Neural progenitor cell (in vitro differentiated cells): ENCODE data around the gene SPINK13. TPM values are rescaled to one million over a fixed set of nuclear protein-coding genes. Genes with fewer than 3 reads are reported as not detected.

Source experiments
- DNase-seq: peaks from one replicate; pipeline ENCODE4 v3.0.0-alpha.2; 2016; ENCODE audit warnings: low spot score
- H2AFZ ChIP-seq: fragments of 200-600 bp; sonication (generic); replicated peaks from 2 replicates; pipeline ENCODE4 v1.6.1; 2016; ENCODE audit warnings: antibody characterized with exemption
- H3F3A ChIP-seq: fragments of 200-600 bp; sonication (generic); 2 replicates; pipeline ENCODE4 v1.6.1; 2016; ENCODE audit warnings: antibody characterized with exemption, low read depth
- H3K27ac ChIP-seq: fragments of 200-600 bp; sonication (generic); 2 replicates; pipeline ENCODE4 v1.5.1; 2016; ENCODE audit warnings: mild to moderate bottlenecking
- H3K27me3 ChIP-seq: fragments of 200-600 bp; sonication (generic); 2 replicates; pipeline ENCODE4 v1.6.1; 2016; ENCODE audit warnings: mild to moderate bottlenecking, moderate library complexity
- H3K36me3 ChIP-seq: fragments of 200-600 bp; sonication (generic); 2 replicates; pipeline ENCODE4 v1.5.1; 2016
- H3K4me1 ChIP-seq: fragments of 200-600 bp; sonication (generic); 2 replicates; pipeline ENCODE4 v1.6.1; 2016; ENCODE audit warnings: mixed run types
- H3K4me2 ChIP-seq: fragments of 200-600 bp; sonication (generic); 2 replicates; pipeline ENCODE4 v1.6.1; 2016
- H3K4me3 ChIP-seq: fragments of 200-600 bp; sonication (generic); 2 replicates; pipeline ENCODE4 v1.5.1; 2016
- H3K79me2 ChIP-seq: fragments of 200-600 bp; sonication (generic); 2 replicates; pipeline ENCODE4 v1.6.1; 2016; ENCODE audit warnings: low read depth
- H3K9ac ChIP-seq: fragments of 200-600 bp; sonication (generic); 2 replicates; pipeline ENCODE4 v1.6.1; 2016
- H3K9me3 ChIP-seq: fragments of 200-600 bp; sonication (generic); 2 replicates; pipeline ENCODE4 v1.5.1; 2016; ENCODE audit warnings: low read depth
- H4K20me1 ChIP-seq: fragments of 200-600 bp; sonication (generic); 2 replicates; pipeline ENCODE4 v1.6.1; 2016; ENCODE audit warnings: low read depth
- H3K27ac Mint-ChIP-seq: 3 replicates; pipeline ENCODE4 v1.8.0; 2021; ENCODE audit warnings: mixed read lengths
- H3K27me3 Mint-ChIP-seq: 2 replicates; pipeline ENCODE4 v1.8.0; 2022; ENCODE audit warnings: low read depth, mild to moderate bottlenecking, inconsistent platforms, moderate library complexity, mixed read lengths; ENCODE audit not compliant: insufficient read depth
- H3K36me3 Mint-ChIP-seq: 3 replicates; pipeline ENCODE4 v1.8.0; 2021; ENCODE audit warnings: mixed read lengths
- H3K4me1 Mint-ChIP-seq: 3 replicates; pipeline ENCODE4 v1.8.0; 2021; ENCODE audit warnings: mixed read lengths
- H3K4me3 Mint-ChIP-seq: 3 replicates; pipeline ENCODE4 v1.8.0; 2021; ENCODE audit warnings: mild to moderate bottlenecking, moderate library complexity, mixed read lengths
- H3K9me3 Mint-ChIP-seq: 3 replicates; pipeline ENCODE4 v1.8.0; 2020; ENCODE audit warnings: mixed read lengths
- CTCF ChIP-seq: fragments of 200-600 bp; sonication (generic); IDR thresholded peaks from 2 replicates; pipeline ENCODE4 v1.5.1; 2017; ENCODE audit warnings: antibody characterized with exemption, mild to moderate bottlenecking
- EZH2 ChIP-seq: fragments of 200-600 bp; sonication (generic); IDR thresholded peaks from 2 replicates; pipeline ENCODE4 v1.6.1; 2017; ENCODE audit warnings: antibody characterized with exemption, mild to moderate bottlenecking, moderate library complexity
- EZH2phosphoT487 ChIP-seq: fragments of 200-600 bp; sonication (generic); IDR thresholded peaks from 2 replicates; pipeline ENCODE4 v1.6.1; 2017; ENCODE audit warnings: antibody characterized with exemption
- small RNA-seq: library from RNA; depleted of rRNA; stranded (forward); fragments of <200 nt; gene quantifications from one replicate; pipeline ENCODE3, GENCODE V24; 2015
- total RNA-seq: library from RNA; depleted of rRNA; stranded (reverse); fragments of >200 nt; gene quantifications from 2 replicates; pipeline ENCODE4 v1.2.3, GENCODE V29; 2015; ENCODE audit warnings: low replicate concordance

SPINK13 gene
- total RNA-seq, 1 donor from 2014 or later: not detected

GRCh38 chr5:148333262-148333849, 64.8 kb downstream of the SPINK13 start:
- Histone ChIP-seq H3K9me3 (no peaks in the 10 kb centered on the region), H3K36me3 (no peaks in the 10 kb centered on the region), H3K79me2 (no peaks in the 10 kb centered on the region), H2AFZ (no peak overlapping the region), H3K27me3 (no peaks in the 10 kb centered on the region), H3K9ac (no peak overlapping the region), H3K4me1 (no peaks in the 10 kb centered on the region), H3K4me3 (no peak overlapping the region), H3K4me2 (no peak overlapping the region), H4K20me1 (no peaks in the 10 kb centered on the region), H3F3A (no peaks in the 10 kb centered on the region), H3K27ac (no peak overlapping the region)
- Mint-ChIP-seq H3K27me3 (no peaks in the 10 kb centered on the region), H3K9me3 (peaks cover 7% of the 10 kb centered on the region), H3K27ac (no peak overlapping the region), H3K36me3 (peaks cover 2% of the 10 kb centered on the region), H3K4me1 (peaks cover 5% of the 10 kb centered on the region), H3K4me3 (no peak overlapping the region)
- no peak for TF ChIP-seq EZH2phosphoT487
- TF ChIP-seq CTCF: no peak
- no peak for TF ChIP-seq EZH2
- DNase-seq: no peak

GRCh38 chr5:148335259-148335658, 66.7 kb downstream of the SPINK13 start, which contains the start of gene SPINK9:
SPINK9 (plus strand) TSS chr5:148335559; CDS start chr5:148335614, 55 bp downstream.
- no peak for TF ChIP-seq EZH2
- no peaks in the 10 kb centered on the region for H3K9me3 ChIP-seq
- H3K4me2 ChIP-seq: no peak within 1 kb of the TSS
- no peak for DNase-seq
- H4K20me1 ChIP-seq: no peaks in the 10 kb centered on the region
- H3K27ac Mint-ChIP-seq: no peak within 1 kb of the TSS
- H3K36me3 Mint-ChIP-seq: no peaks in the 10 kb centered on the region
- peaks cover 5% of the 10 kb centered on the region for H3K9me3 Mint-ChIP-seq
- H3K4me3 Mint-ChIP-seq: no peak within 1 kb of the TSS
- no peaks in the 10 kb centered on the region for H3K27me3 Mint-ChIP-seq
- H3K27me3 ChIP-seq: no peaks in the 10 kb centered on the region
- no peaks in the 10 kb centered on the region for H3K36me3 ChIP-seq
- H3K79me2 ChIP-seq: no peaks in the 10 kb centered on the region
- H3K9ac ChIP-seq: no peak within 1 kb of the TSS
- H3K4me1 Mint-ChIP-seq: peaks cover 5% of the 10 kb centered on the region
- no peak within 1 kb of the TSS for H2AFZ ChIP-seq
- no peaks in the 10 kb centered on the region for H3K4me1 ChIP-seq
- no peak within 1 kb of the TSS for H3K4me3 ChIP-seq
- H3F3A ChIP-seq: no peaks in the 10 kb centered on the region
- no peak within 1 kb of the TSS for H3K27ac ChIP-seq

Small RNA genes lying within 50 kb of the gene (small RNA-seq; reads per million reads assigned to genes)
- gene HMGN1P16: not detected

Other genes with a start within 250 kb of the SPINK13 start
- 13.7 and 18.1 TPM in 2 replicates for gene SPINK5, start 204.8 kb upstream of the SPINK13 start, total RNA-seq
- gene SPINK14, start 100.2 kb upstream of the SPINK13 start, total RNA-seq: not detected in 2 replicates
- not detected in 2 replicates for gene SPINK6, start 65.8 kb upstream of the SPINK13 start, total RNA-seq
- not detected in 2 replicates for gene MARCOL, start 30.3 kb upstream of the SPINK13 start, total RNA-seq
- gene SPINK7, start 43.6 kb downstream of the SPINK13 start, total RNA-seq: not detected in 2 replicates
- gene SPINK9, start 66.8 kb downstream of the SPINK13 start, total RNA-seq: not detected in 2 replicates
- gene FBXO38, start 115.2 kb downstream of the SPINK13 start, total RNA-seq: 44.9 and 64.6 TPM in 2 replicates